GM23248 (cell line): Measurements from ENCODE around the gene TXNRD1. TPM values are rescaled to one million over a fixed set of nuclear protein-coding genes. Genes with fewer than 3 reads are reported as not detected.

Source experiments
- DNase-seq: peaks from one replicate; pipeline ENCODE4 v3.0.0-alpha.2; 2015
- H2AFZ ChIP-seq: fragments of 200-600 bp; sonication (generic); 2 replicates; pipeline ENCODE4 v1.6.1; 2016; ENCODE audit warnings: antibody characterized with exemption
- H3F3A ChIP-seq: fragments of 200-600 bp; sonication (generic); 2 replicates; pipeline ENCODE4 v1.6.1; 2016; ENCODE audit warnings: mild to moderate bottlenecking, antibody characterized with exemption, mixed run types; ENCODE audit not compliant: insufficient read depth
- H3K27ac ChIP-seq: fragments of 200-600 bp; sonication (generic); 2 replicates; pipeline ENCODE4 v1.5.1; 2016; ENCODE audit warnings: mild to moderate bottlenecking
- H3K27me3 ChIP-seq: fragments of 200-600 bp; sonication (generic); replicated peaks from 2 replicates; pipeline ENCODE4 v1.6.1; 2016; ENCODE audit warnings: mild to moderate bottlenecking; ENCODE audit not compliant: insufficient read depth
- H3K36me3 ChIP-seq: fragments of 200-600 bp; sonication (generic); 2 replicates; pipeline ENCODE4 v1.6.1; 2016; ENCODE audit warnings: low read depth, mild to moderate bottlenecking
- H3K4me1 ChIP-seq: fragments of 200-600 bp; sonication (generic); 2 replicates; pipeline ENCODE4 v1.6.1; 2016; ENCODE audit warnings: mild to moderate bottlenecking; ENCODE audit not compliant: insufficient read depth
- H3K4me2 ChIP-seq: fragments of 200-600 bp; sonication (generic); one replicate; pipeline ENCODE4 v1.6.1; 2016; ENCODE audit warnings: mild to moderate bottlenecking; ENCODE audit not compliant: unreplicated experiment
- H3K4me3 ChIP-seq: fragments of 200-600 bp; sonication (generic); 2 replicates; pipeline ENCODE4 v1.5.1; 2016; ENCODE audit warnings: mild to moderate bottlenecking
- H3K79me2 ChIP-seq: fragments of 200-600 bp; sonication (generic); 2 replicates; pipeline ENCODE4 v1.6.1; 2016; ENCODE audit warnings: mild to moderate bottlenecking; ENCODE audit not compliant: insufficient read depth
- H3K9ac ChIP-seq: fragments of 200-600 bp; sonication (generic); 2 replicates; pipeline ENCODE4 v1.6.1; 2016; ENCODE audit warnings: mild to moderate bottlenecking
- H3K9me2 ChIP-seq: fragments of 200-600 bp; sonication (generic); 2 replicates; pipeline ENCODE4 v1.6.1; 2016; ENCODE audit warnings: mixed run types, mild to moderate bottlenecking, moderate library complexity; ENCODE audit not compliant: insufficient read depth
- H3K9me3 ChIP-seq: fragments of 200-600 bp; sonication (generic); one replicate; pipeline ENCODE4 v1.6.1; 2017; ENCODE audit warnings: low read depth
- H4K20me1 ChIP-seq: fragments of 200-600 bp; sonication (generic); 2 replicates; pipeline ENCODE4 v1.6.0; 2016; ENCODE audit not compliant: insufficient read depth
- EZH2 ChIP-seq: fragments of 200-600 bp; sonication (generic); IDR thresholded peaks from 2 replicates; pipeline ENCODE4 v1.6.1; 2018; ENCODE audit warnings: antibody characterized with exemption, mild to moderate bottlenecking; ENCODE audit not compliant: insufficient read depth, poor library complexity, severe bottlenecking
- EZH2phosphoT487 ChIP-seq: fragments of 200-600 bp; sonication (generic); IDR thresholded peaks from 2 replicates; pipeline ENCODE4 v1.6.1; 2018; ENCODE audit warnings: antibody characterized with exemption, moderate library complexity, mild to moderate bottlenecking, low read depth; ENCODE audit not compliant: insufficient read depth
- WGBS, 2 experiments: methylation state at CpG; one replicate each; pipeline ENCODE4 v1.1.6; 2015 to 2017; ENCODE audit warnings: low lambda C conversion rate in 2 of 2, low coverage in 1 of 2; ENCODE audit errors: missing lambda C conversion rate in 2 of 2; 5-methylcytosine and 5-hydroxymethylcytosine counted together
- in situ Hi-C: fragments of 300-500 bp; cut with MboI; formaldehyde crosslinking; loops from 2 replicates; pipeline ENCODE4 v1.15.0; 2020
- polyA plus RNA-seq: library from polyadenylated mRNA; unstranded; fragments of >200 nt; fragmentation: Nextera tagmentation; extraction: Ambion mirVana; gene quantifications from 2 replicates; pipeline ENCODE4 v1.2.1, GENCODE V29; 2016
- total RNA-seq: library from RNA; depleted of rRNA; stranded (reverse); fragments of >200 nt; shearing (Covaris generic); gene quantifications from 2 replicates; pipeline ENCODE4 v1.2.3, GENCODE V29; 2014

Gene TXNRD1
- total and polyA plus RNA-seq, 2 experiments from 2014 or later: 255 to 477 TPM

DNA sequence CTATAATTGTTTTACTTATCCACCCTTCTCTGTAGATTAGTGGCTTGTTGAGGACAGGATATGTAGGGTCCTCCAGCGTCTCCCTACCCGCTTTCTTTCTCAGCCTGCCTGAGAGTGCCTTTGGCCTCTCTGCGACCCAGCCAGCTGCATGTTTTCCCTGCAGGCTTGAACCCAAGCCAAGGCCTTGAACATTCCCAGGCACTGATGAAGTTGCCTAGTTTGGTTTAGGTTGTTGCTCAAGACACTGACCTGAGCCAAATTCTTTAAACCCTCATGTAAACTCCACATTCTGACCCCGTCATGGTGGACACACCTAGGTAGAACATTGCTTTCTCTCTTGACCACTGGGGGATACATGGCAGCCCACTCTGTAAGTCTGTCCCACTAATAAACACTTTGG is 33.4 kb upstream of the TXNRD1 start:
- no peak for TF ChIP-seq EZH2
- no peak for TF ChIP-seq EZH2phosphoT487
- in situ Hi-C loops: no loop called here
- H3K79me2 ChIP-seq: no peaks in the 10 kb centered on the region
- no peak overlapping the region for H2AFZ ChIP-seq
- H3K9me3 ChIP-seq: no peaks in the 10 kb centered on the region
- H3K4me2 ChIP-seq: no peak overlapping the region
- 26 to 29% methylated on average over 4 of the region's 4 CpGs for WGBS, 2 experiments
- H3K4me1 ChIP-seq: peaks cover 49% of the 10 kb centered on the region
- DNase-seq: peak; percentile 90
- peaks cover 52% of the 10 kb centered on the region for H3F3A ChIP-seq
- no peaks in the 10 kb centered on the region for H3K9me2 ChIP-seq
- H3K4me3 ChIP-seq: no peak overlapping the region
- H4K20me1 ChIP-seq: no peaks in the 10 kb centered on the region
- H3K36me3 ChIP-seq: no peaks in the 10 kb centered on the region
- H3K9ac ChIP-seq: no peak overlapping the region; the same call in 1 of the 2 replicates
- no peaks in the 10 kb centered on the region for H3K27me3 ChIP-seq
- H3K27ac ChIP-seq: peak overlapping the region; percentile 57

DNA sequence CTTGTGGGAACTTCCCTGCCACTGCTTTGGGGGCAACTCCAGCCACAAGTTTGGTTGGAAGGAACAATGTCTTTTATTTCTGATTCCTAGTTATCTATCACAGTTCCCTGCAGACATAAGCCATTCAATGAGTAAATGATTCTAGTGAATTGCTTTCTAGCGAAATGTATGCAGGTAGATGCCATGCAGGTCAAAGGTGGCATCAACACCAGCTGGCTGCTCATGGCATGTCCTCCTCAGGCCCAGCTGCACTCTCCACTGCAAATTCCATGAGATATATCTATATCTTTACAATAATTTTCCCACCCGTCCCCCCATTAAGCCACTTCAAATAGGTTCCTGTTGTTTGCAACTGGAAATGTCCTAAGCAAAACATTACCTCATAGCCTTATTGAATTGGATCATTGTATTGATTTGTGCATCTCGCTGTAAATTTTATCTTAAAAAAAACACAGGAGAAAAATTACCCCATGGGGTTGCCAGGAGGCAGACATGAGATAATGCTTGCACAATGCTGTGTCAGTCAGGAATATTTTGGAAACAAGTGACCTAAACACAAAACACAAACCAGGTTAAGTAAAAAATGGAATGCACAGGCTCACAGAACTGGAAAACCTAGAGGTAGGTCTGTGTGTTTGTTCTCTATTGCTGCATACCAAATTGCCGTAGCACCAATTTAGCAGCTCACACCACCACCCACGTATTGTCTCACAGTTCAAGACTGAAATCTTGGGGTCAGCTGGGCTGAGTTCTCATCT is 32.8 kb upstream of the TXNRD1 start:
- Histone ChIP-seq H3K27me3 (no peaks in the 10 kb centered on the region), H3K4me3 (no peak overlapping the region), H3K9me2 (no peaks in the 10 kb centered on the region), H3K9ac (no peak overlapping the region), H3K27ac (peak overlapping the region; percentile 43), H3K79me2 (no peaks in the 10 kb centered on the region), H3K36me3 (no peaks in the 10 kb centered on the region), H3K9me3 (no peaks in the 10 kb centered on the region), H3F3A (peaks cover 48% of the 10 kb centered on the region), H3K4me2 (no peak overlapping the region), H4K20me1 (no peaks in the 10 kb centered on the region), H2AFZ (no peak overlapping the region), H3K4me1 (peaks cover 45% of the 10 kb centered on the region)
- TF ChIP-seq EZH2phosphoT487: no peak
- TF ChIP-seq EZH2: no peak
- no peak for DNase-seq
- in situ Hi-C loops: no loop called here
- 81 to 83% methylated on average over 5 of the region's 5 CpGs for WGBS, 2 experiments

DNA sequence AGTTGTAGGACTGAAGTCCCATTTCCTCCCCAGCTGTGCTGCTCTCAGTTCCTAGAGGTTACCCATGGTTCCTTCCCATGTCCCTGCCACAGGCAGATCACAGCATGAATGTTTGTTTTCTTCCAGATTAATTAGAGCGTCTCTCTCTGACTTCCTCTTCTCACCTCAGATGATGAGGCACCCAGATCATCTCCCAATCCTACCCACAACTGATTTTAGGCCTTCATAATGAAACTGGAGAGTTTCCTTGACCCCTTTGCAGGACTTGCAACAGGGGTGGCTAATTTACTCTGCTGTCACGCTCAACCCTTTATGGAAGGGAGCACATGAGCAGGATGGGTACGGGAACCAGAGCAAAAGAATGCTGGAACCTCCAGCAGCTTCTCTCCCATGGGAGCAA is 32.1 kb upstream of the TXNRD1 start:
- H3K36me3 ChIP-seq: no peaks in the 10 kb centered on the region
- no peaks in the 10 kb centered on the region for H3K79me2 ChIP-seq
- H4K20me1 ChIP-seq: no peaks in the 10 kb centered on the region
- no peak overlapping the region for H3K9ac ChIP-seq
- H2AFZ ChIP-seq: no peak overlapping the region
- H3K27me3 ChIP-seq: no peaks in the 10 kb centered on the region
- H3K4me1 ChIP-seq: peaks cover 38% of the 10 kb centered on the region
- no peak overlapping the region for H3K27ac ChIP-seq
- no peak overlapping the region for H3K4me3 ChIP-seq
- H3K9me3 ChIP-seq: no peaks in the 10 kb centered on the region
- TF ChIP-seq EZH2: no peak
- TF ChIP-seq EZH2phosphoT487: no peak
- no peak for DNase-seq
- peaks cover 41% of the 10 kb centered on the region for H3F3A ChIP-seq
- H3K4me2 ChIP-seq: no peak overlapping the region
- WGBS, 2 experiments: 88 to 90% methylated on average over 3 of the region's 3 CpGs
- in situ Hi-C loops: no loop called here
- no peaks in the 10 kb centered on the region for H3K9me2 ChIP-seq

DNA sequence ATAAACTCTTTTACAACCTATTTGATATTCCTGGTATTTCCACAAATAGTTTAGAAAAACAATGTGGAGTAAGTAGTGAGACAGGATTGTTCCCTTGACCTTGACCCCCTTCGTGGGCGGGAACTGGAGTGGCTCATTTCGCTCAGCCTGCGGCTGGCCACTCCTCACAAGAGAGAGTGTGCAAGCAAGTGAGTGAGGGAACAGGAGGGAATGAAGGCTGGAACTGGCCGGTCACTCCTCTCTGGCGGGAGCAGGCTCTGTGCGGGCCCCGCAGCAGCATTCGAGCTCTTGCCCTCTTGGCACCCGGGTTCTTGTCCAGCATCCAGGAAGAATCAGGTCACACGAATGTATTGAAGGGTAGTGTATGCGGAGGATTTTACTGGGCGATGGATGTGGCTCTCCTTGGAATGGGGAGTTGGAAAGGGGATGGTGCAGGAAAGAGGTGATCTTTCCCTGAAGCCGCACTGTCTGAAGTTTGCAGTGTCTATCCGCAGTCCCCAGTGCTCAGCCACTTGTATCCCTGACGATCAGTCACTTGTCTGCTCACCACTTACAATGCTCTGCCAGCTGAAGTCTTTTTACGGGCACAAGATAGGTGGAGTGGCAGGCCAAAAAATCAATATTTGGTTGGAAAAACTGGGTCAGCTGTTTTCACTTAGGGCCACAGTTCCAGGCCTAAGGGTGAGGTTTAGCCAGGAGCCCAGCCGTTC is 28.0 kb upstream of the TXNRD1 start:
- H3F3A ChIP-seq: peaks cover 27% of the 10 kb centered on the region
- H3K36me3 ChIP-seq: no peaks in the 10 kb centered on the region
- in situ Hi-C loops: no loop called here
- no peak overlapping the region for H3K4me3 ChIP-seq
- H3K9me3 ChIP-seq: no peaks in the 10 kb centered on the region
- DNase-seq: no peak
- no peaks in the 10 kb centered on the region for H3K79me2 ChIP-seq
- no peaks in the 10 kb centered on the region for H3K9me2 ChIP-seq
- H3K4me1 ChIP-seq: peaks cover 20% of the 10 kb centered on the region
- no peak overlapping the region for H2AFZ ChIP-seq
- H3K4me2 ChIP-seq: no peak overlapping the region
- H3K27me3 ChIP-seq: no peaks in the 10 kb centered on the region
- no peak overlapping the region for H3K9ac ChIP-seq
- 93 to 98% methylated on average over 18 of the region's 18 CpGs for WGBS, 2 experiments
- no peak for TF ChIP-seq EZH2phosphoT487
- TF ChIP-seq EZH2: no peak
- no peaks in the 10 kb centered on the region for H4K20me1 ChIP-seq
- H3K27ac ChIP-seq: no peak overlapping the region
